Endothelial cell of umbilical vein (primary cell): ENCODE measurements around the gene AP1M1. TPM values are rescaled to one million over a fixed set of nuclear protein-coding genes. Genes with fewer than 3 reads are reported as not detected.

Experiments used
- BruUV-seq: library from RNA; stranded (reverse); fragments of 400-500 nt; replicated peaks from 2 replicates; lab custom pipeline; 2021; lab: Mats Ljungman, UMichigan
- CTCF ChIA-PET: fragments of 300-600, 350-600 bp; sonication (Branson Sonifier 250); formaldehyde crosslinking; loops from one replicate; lab custom pipeline; 2021; ENCODE audit warnings: antibody characterized with exemption, inconsistent platforms; lab: Charles Lee
- POLR2A ChIA-PET: fragments of 300-600, 350-600 bp; sonication (Branson Sonifier 250); formaldehyde crosslinking; loops from one replicate; lab custom pipeline; 2021; ENCODE audit warnings: antibody characterized with exemption, inconsistent platforms; lab: Charles Lee
- DNase-seq: peaks from one replicate; pipeline ENCODE4 v3.0.0-alpha.2; 2011; ENCODE audit warnings: low read depth, low spot score
- FAIRE-seq: peaks from 2 replicates; lab custom pipeline; 2011; peaks lifted over from hg19 to GRCh38; lab: Jason Lieb, UNC
- H2AFZ ChIP-seq: 2 replicates; pipeline ENCODE4 v1.6.0; 2012; ENCODE audit warnings: low read depth, low read length, control low read depth, inconsistent platforms
- H3K27ac ChIP-seq: 2 replicates; pipeline ENCODE4 v1.5.1; 2011; ENCODE audit warnings: low read depth, mild to moderate bottlenecking, control low read depth, low read length, moderate library complexity; ENCODE audit not compliant: insufficient read depth
- H3K27me3 ChIP-seq, 2 experiments: 2 replicates each; pipeline versions ENCODE4 v1.6.0 to v1.6.1; 2011; ENCODE audit warnings: low read length in 2 of 2, mixed read lengths in 1 of 2; ENCODE audit not compliant: control insufficient read depth in 2 of 2, insufficient read depth in 2 of 2
- H3K36me3 ChIP-seq, 2 experiments: 2 replicates in 1 of 2; 3 replicates in 1 of 2; pipeline ENCODE4 v1.5.1; 2011; ENCODE audit warnings: low read length in 2 of 2, mild to moderate bottlenecking in 1 of 2, moderate library complexity in 1 of 2; ENCODE audit not compliant: control insufficient read depth in 2 of 2, insufficient read depth in 2 of 2; ENCODE audit errors: extremely low read depth in 1 of 2
- H3K4me1 ChIP-seq: 3 replicates; pipeline ENCODE4 v1.5.1; 2011; ENCODE audit warnings: mild to moderate bottlenecking, low read length; ENCODE audit not compliant: control insufficient read depth, insufficient read depth; ENCODE audit errors: extremely low read depth
- H3K4me2 ChIP-seq: 2 replicates; pipeline ENCODE4 v1.6.1; 2011; ENCODE audit warnings: low read length, control low read depth, mixed read lengths; ENCODE audit not compliant: insufficient read depth
- H3K4me3 ChIP-seq, 3 experiments: fragments of 200-600 bp in 1 of 3; sonication (generic), shearing (Covaris generic) in 1 of 3; replicated peaks in 1 of 3; 2 replicates each; pipeline ENCODE4 v1.5.1; 2011 to 2016; ENCODE audit warnings: control low read depth in 3 of 3, low read length in 3 of 3, mild to moderate bottlenecking in 2 of 3, inconsistent platforms in 1 of 3, low read depth in 1 of 3, moderate library complexity in 1 of 3; ENCODE audit not compliant: insufficient read depth in 1 of 3
- H3K79me2 ChIP-seq: 2 replicates; pipeline ENCODE4 v1.6.0; 2012; ENCODE audit warnings: low read length, inconsistent platforms; ENCODE audit not compliant: control insufficient read depth, insufficient read depth
- H3K9ac ChIP-seq: replicated peaks from 2 replicates; pipeline ENCODE3; 2011; ENCODE audit warnings: low read length, control low read depth; ENCODE audit not compliant: insufficient read depth; ENCODE audit errors: extremely low read depth
- H3K9me1 ChIP-seq: replicated peaks from 3 replicates; pipeline ENCODE4 v1.6.0; 2011; ENCODE audit warnings: mild to moderate bottlenecking, low read length; ENCODE audit not compliant: control insufficient read depth, insufficient read depth; ENCODE audit errors: extremely low read depth
- H3K9me3 ChIP-seq: replicated peaks from 2 replicates; pipeline ENCODE4 v1.5.1; 2012; ENCODE audit warnings: low read length, inconsistent platforms; ENCODE audit not compliant: control insufficient read depth, insufficient read depth
- H4K20me1 ChIP-seq: replicated peaks from 2 replicates; pipeline ENCODE3; 2011; ENCODE audit warnings: mild to moderate bottlenecking, low read length; ENCODE audit not compliant: control insufficient read depth, insufficient read depth; ENCODE audit errors: extremely low read depth
- EZH2 ChIP-seq: IDR thresholded peaks from 2 replicates; pipeline ENCODE4 v1.6.1; 2012; ENCODE audit warnings: borderline replicate concordance, low read depth, mild to moderate bottlenecking, moderate library complexity, low read length, inconsistent platforms; ENCODE audit not compliant: severe bottlenecking
- FOS ChIP-seq: IDR thresholded peaks from 2 replicates; pipeline ENCODE4 v1.6.1; 2011; ENCODE audit warnings: mild to moderate bottlenecking, low read length, moderate library complexity, borderline replicate concordance; ENCODE audit not compliant: insufficient read depth
- GATA2 ChIP-seq: IDR thresholded peaks from 2 replicates; pipeline ENCODE4 v1.7.0; 2011; ENCODE audit warnings: low read depth, mild to moderate bottlenecking, moderate library complexity, mixed read lengths, low read length; ENCODE audit not compliant: insufficient read length, insufficient read depth
- JUN ChIP-seq: IDR thresholded peaks from 2 replicates; pipeline ENCODE4 v1.6.1; 2011; ENCODE audit warnings: borderline replicate concordance, low read depth; ENCODE audit not compliant: insufficient read length, insufficient read depth
- MAX ChIP-seq: IDR thresholded peaks from 2 replicates; pipeline ENCODE4 v1.6.1; 2011; ENCODE audit not compliant: insufficient read depth, insufficient read length
- MYC ChIP-seq: IDR thresholded peaks from one replicate; pipeline ENCODE4 v1.6.1; 2011; ENCODE audit warnings: mild to moderate bottlenecking, low read depth, low read length
- POLR2A ChIP-seq: IDR thresholded peaks from 2 replicates; pipeline ENCODE4 v1.6.1; 2012; ENCODE audit warnings: low read depth, mild to moderate bottlenecking, control low read depth, low read length
- POLR2AphosphoS5 ChIP-seq: IDR thresholded peaks from 2 replicates; pipeline ENCODE4 v1.6.1; 2012; ENCODE audit warnings: low read depth, mild to moderate bottlenecking, control low read depth, low read length, moderate library complexity; ENCODE audit not compliant: insufficient read depth
- dilution Hi-C: fragments of 300-500 bp; cut with MboI; formaldehyde crosslinking; loops from one replicate; pipeline ENCODE4 v1.15.0; 2019; ENCODE audit warnings: low sequenced_read_pairs; ENCODE audit not compliant: extremely low pct_ligation_motif_present
- intact Hi-C: fragments of 100-400 bp; cut with micrococcal nuclease; formaldehyde crosslinking; loops from one replicate; pipeline ENCODE4 v1.10.0; 2022
- polyA plus RNA-seq, 4 experiments: library from polyadenylated mRNA; depleted of rRNA in 3 of 4; stranded (reverse) in 3 of 4; unstranded in 1 of 4; fragments of >200 nt; gene quantifications; 2 replicates each; pipeline versions ENCODE4 v1.2.1 to v1.2.3, GENCODE V29; 2011 to 2012; ENCODE audit warnings: missing spikeins in 1 of 4
- total RNA-seq: library from RNA; stranded (reverse); gene quantifications from 2 replicates; pipeline ENCODE4 v1.2.3, GENCODE V29; 2021
- TF ChIP-seq, protein P1 (sequence below), 2 donors: IDR thresholded peaks; 1 replicate in 1 of 2; 2 replicates in 1 of 2; pipeline ENCODE4 v1.5.1; 2011; ENCODE audit warnings: low read length in 2 of 2, mild to moderate bottlenecking in 2 of 2, moderate library complexity in 2 of 2, control low read depth in 1 of 2, inconsistent platforms in 1 of 2, low read depth in 1 of 2; ENCODE audit not compliant: insufficient read depth in 1 of 2; ENCODE audit errors: extremely low read depth in 1 of 2

AP1M1 gene
- total and polyA plus RNA-seq, 2 donors (not counting 3 experiments of a cell fraction or from before 2014, with no cell fraction given), result 99.3 to 129 TPM

DNA sequence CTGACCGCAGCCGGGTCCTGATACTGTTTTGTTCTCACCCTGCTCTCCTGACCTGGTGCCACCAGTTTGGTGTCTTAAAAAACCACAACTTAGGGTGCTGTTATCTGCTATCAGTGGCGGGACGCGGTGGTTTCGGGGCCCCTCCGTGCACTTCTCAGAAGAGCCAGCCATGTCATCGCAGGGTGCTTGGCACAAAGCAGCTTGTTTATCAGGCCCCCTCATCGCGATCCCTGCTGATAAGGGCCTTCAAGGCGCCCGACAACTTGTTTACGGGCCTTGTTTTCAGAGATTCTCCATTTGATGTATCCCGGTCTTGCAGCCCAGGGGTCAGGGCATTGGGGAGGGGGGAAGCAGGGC, 68.9 kb downstream of the AP1M1 start:
- H3K9me3 ChIP-seq, result no peaks in the 10 kb centered on the region
- peaks cover 8% of the 10 kb centered on the region for H3K4me1 ChIP-seq
- intact Hi-C loops, result no loop called here
- H3K79me2 ChIP-seq, result no peaks in the 10 kb centered on the region
- dilution Hi-C loops, result no loop called here
- no peak for FAIRE-seq
- H3K4me2 ChIP-seq, result no peak overlapping the region
- no peak overlapping the region for H3K9ac ChIP-seq
- no peak overlapping the region for H3K4me3 ChIP-seq
- DNase-seq, result no peak
- ChIA-PET CTCF (interaction anchor here (1.4 kb wide), 1 partner anchor 72 kb away, joined by 3 read pairs; no protein-coding TSS in a partner anchor), POLR2A (no interaction called here)
- no TSS peak for BruUV-seq
- no peak overlapping the region for H2AFZ ChIP-seq
- no peaks in the 10 kb centered on the region for H3K9me1 ChIP-seq
- no peaks in the 10 kb centered on the region for H4K20me1 ChIP-seq
- H3K27me3 ChIP-seq, result no peaks in the 10 kb centered on the region
- H3K27ac ChIP-seq, result no peak overlapping the region
- no peaks in the 10 kb centered on the region for H3K36me3 ChIP-seq
- no peak for TF ChIP-seq POLR2A
- no peak for TF ChIP-seq EZH2
- TF ChIP-seq MAX, result no peak
- TF ChIP-seq, protein P1, sequence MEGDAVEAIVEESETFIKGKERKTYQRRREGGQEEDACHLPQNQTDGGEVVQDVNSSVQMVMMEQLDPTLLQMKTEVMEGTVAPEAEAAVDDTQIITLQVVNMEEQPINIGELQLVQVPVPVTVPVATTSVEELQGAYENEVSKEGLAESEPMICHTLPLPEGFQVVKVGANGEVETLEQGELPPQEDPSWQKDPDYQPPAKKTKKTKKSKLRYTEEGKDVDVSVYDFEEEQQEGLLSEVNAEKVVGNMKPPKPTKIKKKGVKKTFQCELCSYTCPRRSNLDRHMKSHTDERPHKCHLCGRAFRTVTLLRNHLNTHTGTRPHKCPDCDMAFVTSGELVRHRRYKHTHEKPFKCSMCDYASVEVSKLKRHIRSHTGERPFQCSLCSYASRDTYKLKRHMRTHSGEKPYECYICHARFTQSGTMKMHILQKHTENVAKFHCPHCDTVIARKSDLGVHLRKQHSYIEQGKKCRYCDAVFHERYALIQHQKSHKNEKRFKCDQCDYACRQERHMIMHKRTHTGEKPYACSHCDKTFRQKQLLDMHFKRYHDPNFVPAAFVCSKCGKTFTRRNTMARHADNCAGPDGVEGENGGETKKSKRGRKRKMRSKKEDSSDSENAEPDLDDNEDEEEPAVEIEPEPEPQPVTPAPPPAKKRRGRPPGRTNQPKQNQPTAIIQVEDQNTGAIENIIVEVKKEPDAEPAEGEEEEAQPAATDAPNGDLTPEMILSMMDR (IDR thresholded peaks at IDR 0.05; ENCODE audit: extremely low read depth in 1 of 2, insufficient read depth in 1 of 2, low read depth in 1 of 2, low read length in 2 of 2), result no peak
- no peak for TF ChIP-seq JUN
- no peak for TF ChIP-seq GATA2
- no peak for TF ChIP-seq POLR2AphosphoS5
- TF ChIP-seq MYC, result no peak
- TF ChIP-seq FOS, result no peak
